Heart right ventricle (tissue), 16 donors: Measurements from ENCODE around the gene ANG. TPM values are rescaled to one million over a fixed set of nuclear protein-coding genes. Genes with fewer than 3 reads are reported as not detected.

Experiments used
- ATAC-seq, 8 donors: fragments of 200-7000 bp; cut with Tn5 transposase; one replicate each; pipeline ENCODE4 v1.9.1; 2020; ENCODE audit warnings: mild to moderate bottlenecking in 8 of 8, moderate library complexity in 8 of 8, moderate number of reproducible peaks in 1 of 8
- DNase-seq, 2 donors: peaks; one replicate each; pipeline ENCODE4 v3.0.0-alpha.2; 2020
- H3K27ac ChIP-seq, 10 donors: fragments of 200-600 bp; sonication (generic) in 2 of 10; one replicate each; pipeline versions ENCODE4 v1.5.0 to v1.8.0; 2020 to 2022; ENCODE audit warnings: mild to moderate bottlenecking in 3 of 10
- H3K27me3 ChIP-seq, 7 donors: fragments of 200-600 bp; one replicate each; pipeline ENCODE4 v1.8.0; 2021 to 2022; ENCODE audit warnings: mild to moderate bottlenecking in 2 of 7
- H3K36me3 ChIP-seq, 9 donors: fragments of 200-600 bp; sonication (generic) in 1 of 9; one replicate each; pipeline versions ENCODE4 v1.5.0 to v1.8.0; 2020 to 2022; ENCODE audit warnings: mild to moderate bottlenecking in 2 of 9
- H3K4me1 ChIP-seq, 9 donors: fragments of 200-600 bp; sonication (generic) in 1 of 9; one replicate each; pipeline versions ENCODE4 v1.5.0 to v1.8.0; 2020 to 2022; ENCODE audit warnings: mild to moderate bottlenecking in 4 of 9
- H3K4me3 ChIP-seq, 10 donors: fragments of 200-600 bp; sonication (generic) in 2 of 10; one replicate each; pipeline versions ENCODE4 v1.5.0 to v1.8.0; 2020 to 2022; ENCODE audit warnings: mild to moderate bottlenecking in 7 of 10, moderate library complexity in 2 of 10
- H3K9me3 ChIP-seq, 11 donors: fragments of 200-600 bp in 10 of 11; sonication (generic) in 2 of 11; one replicate each; pipeline versions ENCODE4 v1.5.0 to v1.8.0; 2013 to 2022; ENCODE audit warnings: mild to moderate bottlenecking in 2 of 11, control low read depth in 1 of 11, moderate library complexity in 1 of 11
- CTCF ChIP-seq, 9 donors: fragments of 200-600 bp; sonication (generic) in 2 of 9; IDR thresholded peaks; one replicate each; pipeline versions ENCODE4 v1.5.0 to v1.8.0; 2021 to 2022; ENCODE audit warnings: antibody characterized with exemption in 9 of 9, mild to moderate bottlenecking in 5 of 9, moderate library complexity in 1 of 9
- WGBS, 2 donors: extraction: QIAGEN DNeasy Blood & Tissue Kit; methylation state at CpG; one replicate each; pipeline ENCODE4 v1.1.7; 2013; ENCODE audit warnings: inconsistent platforms in 1 of 2; 5-methylcytosine and 5-hydroxymethylcytosine counted together
- intact Hi-C, 10 donors: fragments of 100-400 bp; cut with DNase I; formaldehyde crosslinking; loops; one replicate each; pipeline versions ENCODE4 v1.11.1 to v1.14.2; 2022
- polyA plus RNA-seq, 2 donors: library from polyadenylated mRNA; stranded (reverse); fragments of 200-250 nt; gene quantifications; one replicate each; pipeline ENCODE4 v1.2.3, GENCODE V29; 2013
- total RNA-seq, 10 donors: library from RNA; stranded (reverse); fragmentation: NEBNext Ultra II Directional in 3 of 10; extraction: Animal tissue kit (Norgen Biotek cat#: 25700) in 3 of 10; gene quantifications; one replicate each; pipeline versions ENCODE4 v1.2.1 to v1.2.4, GENCODE V29; 2021 to 2023
- donor health status: Arrhythmogenic right ventricular cardiomyopathy.
- donor health status: ischemic (EF 13 %, LVEDD 7.1; RV severe dilation, severe dysfunction).
- donor health status: healthy with polysubstance abuse.
- donor health status: DM: no; HTN: yes; CAD: no.
- donor health status: DM: no; HTN: no; CAD: no.
- donor health status: ischemic (EF 25% LVEDD 6.9; RV normal size, moderate dysfunction).
- donor health status: ischemic (EF 25% LVEDD 5.7; RV mildly dilated, moderate dysfunction).
- donor health status: healthy.
- donor health status: DM: yes; HTN: yes; CAD: no.
- donor health status: Ischemic cardiomyopathy.
- donor health status: ischemic (EF 35%, LVEDD 5.7; RV mildly dilated, moderate dysfunction).
- donor health status: nonischemic (EF 11% LVEDD 7.7; RV severe dilation, severe dysfunction).
- donor health status: DM: yes; HTN: yes; CAD: no.
- donor health status: PGD.
- donor health status: ischemic (EF 29% LVEDD 5.4; RV normal size, mild dysfunction).
- donor health status: nonischemic (EF 23%, LVEDD 6.1; RV moderate dilation, normal function).

The ANG gene
- total and polyA plus RNA-seq, 12 donors = 0.79 to 7.0 (median 2.5) TPM

GRCh38 chr14:20656274-20656673 lies 32.3 kb upstream of the ANG start:
- WGBS, 2 donors = 71 to 72% methylated on average over 4 of the region's 4 CpGs
- intact Hi-C loops = no loop called here
- no peak for ATAC-seq

GRCh38 chr14:20657216-20658211 lies 31.1 kb upstream of the ANG start:
- Histone ChIP-seq H3K27me3 (peaks cover 8 to 97% (median 94%) of the 10 kb centered on the region in 7 donors), H3K9me3 (no peaks in the 10 kb centered on the region), H3K4me3 (no peak overlapping the region), H3K4me1 (peaks cover 0 to 6% (median 0%) of the 10 kb centered on the region in 9 donors), H3K36me3 (no peaks in the 10 kb centered on the region), H3K27ac (no peak overlapping the region)
- no peak for TF ChIP-seq CTCF (IDR thresholded peaks at IDR 0.05)
- WGBS, 2 donors = 18 to 20% methylated on average over 28 of the region's 28 CpGs
- DNase-seq (no peak), ATAC-seq (no peak)
- intact Hi-C loops = no loop called here

More at GRCh38 chr14:20656274-20656673, 32.3 kb upstream of the ANG start:
- H3K4me1 ChIP-seq = peaks cover 0 to 6% (median 0%) of the 10 kb centered on the region in 9 donors
- no peaks in the 10 kb centered on the region for H3K9me3 ChIP-seq
- no peak overlapping the region for H3K27ac ChIP-seq
- H3K27me3 ChIP-seq = peaks cover 12 to 98% (median 96%) of the 10 kb centered on the region in 7 donors
- DNase-seq = no peak
- H3K4me3 ChIP-seq = no peak overlapping the region
- TF ChIP-seq CTCF (IDR thresholded peaks at IDR 0.05) = no peak
- H3K36me3 ChIP-seq = no peaks in the 10 kb centered on the region

GRCh38 chr14:20658246-20658645 lies 30.3 kb upstream of the ANG start:
- DNase-seq = no peak
- no peaks in the 10 kb centered on the region for H3K9me3 ChIP-seq
- no peak overlapping the region for H3K4me3 ChIP-seq
- ATAC-seq = no peak
- intact Hi-C loops = no loop called here
- H3K4me1 ChIP-seq = peaks cover 0 to 6% (median 2%) of the 10 kb centered on the region in 9 donors
- TF ChIP-seq CTCF (IDR thresholded peaks at IDR 0.05) = no peak
- peaks cover 8 to 97% (median 94%) of the 10 kb centered on the region in 7 donors for H3K27me3 ChIP-seq
- H3K27ac ChIP-seq = no peak overlapping the region
- no peaks in the 10 kb centered on the region for H3K36me3 ChIP-seq
- 63 to 70% methylated on average over 3 of the region's 3 CpGs for WGBS, 2 donors

- H3K27me3 ChIP-seq = peaks cover 8 to 97% (median 94%) of the 10 kb centered on the region in 7 donors
Observed at GRCh38 chr14:20659336-20659735, 29.2 kb upstream of the ANG start.

More at GRCh38 chr14:20659336-20659735, 29.2 kb upstream of the ANG start:
- Histone ChIP-seq H3K27ac (no peak overlapping the region), H3K9me3 (no peaks in the 10 kb centered on the region), H3K36me3 (no peaks in the 10 kb centered on the region), H3K4me3 (no peak overlapping the region), H3K4me1 (peaks cover 0 to 12% (median 5%) of the 10 kb centered on the region in 9 donors)
- WGBS, 2 donors = 70 to 74% methylated on average over 6 of the region's 6 CpGs
- ATAC-seq = no peak
- intact Hi-C loops = no loop called here
- no peak for TF ChIP-seq CTCF (IDR thresholded peaks at IDR 0.05)
- no peak for DNase-seq
